DND-41 (cell line): ENCODE results near the gene VWA8.

ENCODE experiments used
- CTCF ChIP-seq: IDR thresholded peaks from 2 replicates; pipeline ENCODE4 v1.5.1; 2012; ENCODE audit warnings: borderline replicate concordance, low read length, moderate library complexity, mild to moderate bottlenecking; ENCODE audit not compliant: poor library complexity, severe bottlenecking; ENCODE audit errors: extremely low read depth
- EZH2 ChIP-seq: IDR thresholded peaks from 3 replicates; pipeline ENCODE4 v1.6.1; 2012; ENCODE audit warnings: borderline replicate concordance, low read depth, mild to moderate bottlenecking, moderate library complexity, low read length, inconsistent platforms; ENCODE audit not compliant: severe bottlenecking

DNA sequence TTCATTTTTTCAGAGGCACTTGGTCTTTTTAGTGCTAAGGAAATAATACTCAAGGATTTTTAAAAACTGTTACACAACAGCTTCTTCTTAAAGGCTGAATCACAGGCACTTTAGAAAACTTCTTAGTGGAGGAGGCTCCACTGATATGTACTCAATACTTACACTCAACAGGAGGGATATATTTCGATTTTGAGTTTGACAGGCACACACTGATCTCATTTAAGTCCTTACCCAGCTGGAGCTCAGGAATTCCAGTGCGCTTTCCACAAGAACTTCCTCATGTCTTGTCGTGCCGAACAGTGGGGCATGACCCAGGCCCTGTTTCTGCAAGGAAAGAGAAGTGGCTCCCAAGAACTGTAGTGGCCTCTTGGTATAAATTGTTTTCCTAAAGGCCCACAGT lies 399.7 kb downstream of the VWA8 start:
- no peak for TF ChIP-seq CTCF
- TF ChIP-seq EZH2: no peak
